SU-DHL-6 (cell line): ENCODE data around the gene CCR2.

Experiments used
- H2AFZ ChIP-seq: fragments of 200-600 bp; sonication (generic); 2 replicates; pipeline ENCODE4 v1.6.1; 2014; ENCODE audit warnings: low read depth, mild to moderate bottlenecking, moderate library complexity, mixed read lengths, antibody characterized with exemption, low read length; ENCODE audit not compliant: severe bottlenecking
- H3F3A ChIP-seq: fragments of 200-600 bp; shearing (Covaris generic); 2 replicates; pipeline ENCODE4 v1.6.0; 2016; ENCODE audit warnings: antibody characterized with exemption, mild to moderate bottlenecking; ENCODE audit not compliant: insufficient read depth
- H3K27ac ChIP-seq: fragments of 200-600 bp; sonication (generic); 2 replicates; pipeline ENCODE4 v1.5.1; 2016; ENCODE audit warnings: low read depth, mild to moderate bottlenecking, low read length, moderate library complexity, mixed read lengths
- H3K27me3 ChIP-seq: fragments of 200-600 bp; sonication (generic), shearing (Covaris generic); 2 replicates; pipeline ENCODE4 v1.6.0; 2014; ENCODE audit warnings: mild to moderate bottlenecking, low read length
- H3K36me3 ChIP-seq: fragments of 200-600 bp; sonication (generic); 2 replicates; pipeline ENCODE4 v1.6.1; 2014; ENCODE audit warnings: mild to moderate bottlenecking, low read length, mixed read lengths
- H3K4me2 ChIP-seq: fragments of 300-600, 200-600 bp; shearing (Covaris generic), sonication (generic); 2 replicates; pipeline ENCODE4 v1.6.0; 2014; ENCODE audit warnings: low read length, low read depth, mild to moderate bottlenecking; ENCODE audit not compliant: poor library complexity, severe bottlenecking
- H3K4me3 ChIP-seq: fragments of 200-600 bp; sonication (generic); 2 replicates; pipeline ENCODE4 v1.5.1; 2014; ENCODE audit warnings: antibody characterized with exemption, low read length, mild to moderate bottlenecking, mixed read lengths; ENCODE audit not compliant: insufficient read depth, poor library complexity, severe bottlenecking
- H3K79me2 ChIP-seq: fragments of 200-600 bp; sonication (generic); 2 replicates; pipeline ENCODE4 v1.6.1; 2014; ENCODE audit warnings: mild to moderate bottlenecking, low read length, moderate library complexity; ENCODE audit not compliant: insufficient read depth
- H3K9ac ChIP-seq: fragments of 200-600 bp; sonication (generic); 2 replicates; pipeline ENCODE4 v1.7.0; 2014; ENCODE audit warnings: mild to moderate bottlenecking, low read length
- H3K9me2 ChIP-seq: fragments of 200-600 bp; sonication (generic); replicated peaks from 2 replicates; pipeline ENCODE4 v1.6.1; 2014; ENCODE audit warnings: low read length; ENCODE audit not compliant: insufficient read depth
- H3K9me3 ChIP-seq: fragments of 200-600 bp; sonication (generic); 2 replicates; pipeline ENCODE4 v1.6.1; 2014; ENCODE audit warnings: low read length, mixed read lengths; ENCODE audit not compliant: insufficient read depth
- H4K20me1 ChIP-seq: fragments of 200-600 bp; sonication (generic); 2 replicates; pipeline ENCODE4 v1.6.1; 2014; ENCODE audit warnings: low read depth, mild to moderate bottlenecking, antibody characterized with exemption, low read length, moderate library complexity, mixed read lengths
- EZH2phosphoT487 ChIP-seq: fragments of 200-600 bp; sonication (generic), shearing (Covaris generic); conservative IDR thresholded peaks from 2 replicates; pipeline ENCODE4 v1.6.1; 2018; ENCODE audit warnings: mild to moderate bottlenecking, antibody characterized with exemption, low read length, moderate library complexity, mixed read lengths
- TF ChIP-seq, protein P1 (sequence below): fragments of 200-600 bp; sonication (generic); IDR thresholded peaks from one replicate; pipeline ENCODE4 v1.5.1; 2017; ENCODE audit warnings: antibody characterized with exemption, mild to moderate bottlenecking, low read length, moderate library complexity; ENCODE audit not compliant: insufficient read depth, poor library complexity, severe bottlenecking

The CCR2 gene

DNA sequence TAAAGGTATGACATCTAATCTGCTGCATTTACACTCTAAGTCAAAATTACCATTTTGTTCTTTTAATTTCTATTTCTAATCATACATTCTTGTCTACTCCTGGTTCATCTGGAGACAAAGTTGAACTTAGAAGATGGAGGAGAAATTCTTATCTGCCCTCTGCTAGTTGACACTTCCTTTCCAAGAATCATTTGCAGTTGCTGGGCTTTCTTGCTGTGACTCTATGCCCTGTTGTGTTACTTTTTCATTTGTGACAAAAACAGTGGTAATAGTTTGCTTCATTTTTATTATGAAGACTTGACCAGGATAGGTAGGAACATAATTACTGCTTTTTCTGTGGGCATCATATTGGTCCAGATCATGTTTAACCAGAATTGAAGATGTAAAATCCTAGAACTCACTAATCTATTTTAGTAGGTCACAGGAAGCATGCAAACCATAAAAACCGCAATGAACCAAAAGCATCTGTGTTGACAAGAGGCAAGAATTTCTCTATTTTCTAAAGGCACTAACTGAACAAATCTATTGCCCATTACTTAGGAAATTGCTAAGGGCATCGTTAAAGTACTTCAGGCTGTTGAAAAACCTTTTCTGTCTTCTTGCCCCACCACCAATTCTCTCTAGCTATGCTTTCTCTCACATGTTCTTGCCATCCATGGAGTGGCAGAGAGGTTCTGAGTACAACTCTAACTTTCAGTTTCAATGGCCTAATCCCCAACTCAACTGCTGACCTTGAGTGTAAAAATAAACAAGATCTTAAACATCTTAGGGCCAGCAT is 4.2 kb upstream of the CCR2 start:
- H3K9ac ChIP-seq, result no peak overlapping the region
- H3K27ac ChIP-seq, result no peak overlapping the region

DNA sequence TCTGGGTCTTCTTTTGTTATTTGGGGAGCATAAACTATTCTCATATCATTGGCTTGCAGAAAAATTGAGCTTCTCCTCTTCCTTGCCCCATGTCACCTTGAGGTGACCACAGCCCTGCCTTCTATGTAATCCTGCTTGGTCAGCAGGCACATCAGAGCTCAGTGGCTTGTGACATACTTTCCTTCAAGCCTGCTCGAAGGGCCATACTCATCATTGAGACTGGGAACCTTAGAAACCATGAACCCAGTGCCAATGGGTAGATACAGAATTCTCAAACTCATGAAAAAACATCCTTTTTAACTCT is 3.7 kb upstream of the CCR2 start:
- no peak overlapping the region for H3K4me3 ChIP-seq
- no peak overlapping the region for H3K9ac ChIP-seq
- H3K9me3 ChIP-seq, result no peaks in the 10 kb centered on the region
- no peak overlapping the region for H2AFZ ChIP-seq
- H3K27ac ChIP-seq, result no peak overlapping the region
- no peaks in the 10 kb centered on the region for H4K20me1 ChIP-seq
- no peaks in the 10 kb centered on the region for H3K36me3 ChIP-seq
- H3F3A ChIP-seq, result no peaks in the 10 kb centered on the region
- H3K79me2 ChIP-seq, result no peaks in the 10 kb centered on the region
- no peak for TF ChIP-seq EZH2phosphoT487
- TF ChIP-seq, protein P1, sequence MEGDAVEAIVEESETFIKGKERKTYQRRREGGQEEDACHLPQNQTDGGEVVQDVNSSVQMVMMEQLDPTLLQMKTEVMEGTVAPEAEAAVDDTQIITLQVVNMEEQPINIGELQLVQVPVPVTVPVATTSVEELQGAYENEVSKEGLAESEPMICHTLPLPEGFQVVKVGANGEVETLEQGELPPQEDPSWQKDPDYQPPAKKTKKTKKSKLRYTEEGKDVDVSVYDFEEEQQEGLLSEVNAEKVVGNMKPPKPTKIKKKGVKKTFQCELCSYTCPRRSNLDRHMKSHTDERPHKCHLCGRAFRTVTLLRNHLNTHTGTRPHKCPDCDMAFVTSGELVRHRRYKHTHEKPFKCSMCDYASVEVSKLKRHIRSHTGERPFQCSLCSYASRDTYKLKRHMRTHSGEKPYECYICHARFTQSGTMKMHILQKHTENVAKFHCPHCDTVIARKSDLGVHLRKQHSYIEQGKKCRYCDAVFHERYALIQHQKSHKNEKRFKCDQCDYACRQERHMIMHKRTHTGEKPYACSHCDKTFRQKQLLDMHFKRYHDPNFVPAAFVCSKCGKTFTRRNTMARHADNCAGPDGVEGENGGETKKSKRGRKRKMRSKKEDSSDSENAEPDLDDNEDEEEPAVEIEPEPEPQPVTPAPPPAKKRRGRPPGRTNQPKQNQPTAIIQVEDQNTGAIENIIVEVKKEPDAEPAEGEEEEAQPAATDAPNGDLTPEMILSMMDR, result no peak
- H3K4me2 ChIP-seq, result no peak overlapping the region
- no peaks in the 10 kb centered on the region for H3K9me2 ChIP-seq
- no peaks in the 10 kb centered on the region for H3K27me3 ChIP-seq

More for the DNA sequence above, 4.2 kb upstream of the CCR2 start:
- no peak overlapping the region for H2AFZ ChIP-seq
- H3K9me3 ChIP-seq, result 0 out of 2 replicates have a peak, but pooled peaks cover 2% of the 10 kb centered on the region
- no peaks in the 10 kb centered on the region for H3K27me3 ChIP-seq
- H3K9me2 ChIP-seq, result no peaks in the 10 kb centered on the region
- H4K20me1 ChIP-seq, result no peaks in the 10 kb centered on the region
- H3K36me3 ChIP-seq, result no peaks in the 10 kb centered on the region
- TF ChIP-seq, protein P1, result no peak
- TF ChIP-seq EZH2phosphoT487, result no peak
- no peaks in the 10 kb centered on the region for H3K79me2 ChIP-seq
- H3F3A ChIP-seq, result no peaks in the 10 kb centered on the region
- H3K4me3 ChIP-seq, result no peak overlapping the region
- no peak overlapping the region for H3K4me2 ChIP-seq

DNA sequence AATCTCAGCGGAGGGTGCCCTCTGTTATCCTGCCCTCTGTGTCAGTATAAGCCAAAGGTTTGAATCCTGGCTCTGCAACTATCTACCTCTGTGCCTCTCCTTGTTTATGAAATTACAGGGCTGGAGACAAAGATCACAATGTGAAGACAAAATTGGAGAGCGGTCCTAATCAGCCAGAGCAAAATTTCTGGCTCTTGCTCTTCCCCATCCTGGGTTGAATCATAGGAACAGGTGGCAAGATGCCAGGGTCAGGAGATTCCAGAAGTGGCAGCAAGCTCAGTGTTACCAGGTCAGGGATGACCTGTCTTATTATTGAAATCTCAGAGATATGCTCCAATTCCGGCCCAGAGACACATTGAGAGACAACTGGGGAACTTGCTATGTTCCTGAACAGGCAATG is 2.3 kb upstream of the CCR2 start:
- no peaks in the 10 kb centered on the region for H3K9me2 ChIP-seq
- H3K4me3 ChIP-seq, result no peak overlapping the region
- H2AFZ ChIP-seq, result no peak overlapping the region
- no peaks in the 10 kb centered on the region for H3K27me3 ChIP-seq
- H3F3A ChIP-seq, result no peaks in the 10 kb centered on the region
- H3K27ac ChIP-seq, result no peak overlapping the region
- H3K9me3 ChIP-seq, result no peaks in the 10 kb centered on the region
- H3K36me3 ChIP-seq, result no peaks in the 10 kb centered on the region
- H3K79me2 ChIP-seq, result no peaks in the 10 kb centered on the region
- H3K9ac ChIP-seq, result no peak overlapping the region
- H3K4me2 ChIP-seq, result no peak overlapping the region
- H4K20me1 ChIP-seq, result no peaks in the 10 kb centered on the region
- TF ChIP-seq EZH2phosphoT487, result no peak
- TF ChIP-seq, protein P1, result no peak
